Erythroblast (primary cell): ENCODE results near the gene SCGB2B2.

Experiments used
- GATA1 ChIP-seq: IDR thresholded peaks from 2 replicates; pipeline ENCODE4 v1.6.1; 2011; ENCODE audit warnings: low read depth, mild to moderate bottlenecking, control low read depth, low read length, moderate library complexity
- POLR2A ChIP-seq: IDR thresholded peaks from 2 replicates; pipeline ENCODE4 v1.6.1; 2011; ENCODE audit warnings: mild to moderate bottlenecking, low read length

- TF ChIP-seq POLR2A (peak; percentile 83), GATA1 (no peak)
These were observed 576 bp upstream of the SCGB2B2 start, which contains the start of gene ZNF302 for GRCh38 chr19:34677386-34678084.
